ENCODE data around the gene HSD3B7. TPM values are rescaled to one million over a fixed set of nuclear protein-coding genes. Genes with fewer than 3 reads are reported as not detected.

HSD3B7 gene
- total and polyA plus RNA-seq, 2 of the 8 experiments (the other 6 are each of a cell fraction or from before 2014, with no cell fraction given): 2.9 to 6.6 TPM

GRCh38 chr16:30956601-30957455 is 28.2 kb upstream of the HSD3B7 start (continued):
- TF ChIP-seq CTCF (IDR thresholded peaks at IDR 0.05; ENCODE audit: control extremely low read depth in 1 of 3, insufficient read depth in 1 of 3, low read depth in 1 of 3, low read length in 3 of 3) (peak in 1 of 3 experiments; percentile 22; a peak in 1 of 4 replicates), RNF2 (IDR thresholded peaks at IDR 0.05; ENCODE audit: borderline replicate concordance, low read depth, low read length, missing control alignments, poor library complexity, severe bottlenecking) (no peak), KDM1A (IDR thresholded peaks at IDR 0.05; ENCODE audit: borderline replicate concordance, low read length) (peak; percentile 100), POLR2AphosphoS5 (IDR thresholded peaks at IDR 0.05; ENCODE audit: low read depth, low read length) (peak; percentile 48), HDAC2 (IDR thresholded peaks at IDR 0.05; ENCODE audit: borderline replicate concordance in 1 of 2, low read depth in 2 of 2, low read length in 2 of 2) (peak; percentile 20 to 99; a peak in 2 of 4 replicates), YY1 (IDR thresholded peaks at IDR 0.05; ENCODE audit: low read depth, low read length) (0 out of 2 replicates have a peak, but pooled peaks have one; percentile 10), TEAD4 (IDR thresholded peaks at IDR 0.05; ENCODE audit: low read depth, low read length) (peak; percentile 42; the same call in 1 of the 2 replicates)

Data from H1 (cell line).